Measurements from ENCODE around the gene DHCR7.

Gene DHCR7

GRCh38 chr11:71410363-71410966 is 37.7 kb downstream of the DHCR7 start:
- no peak for TF ChIP-seq CTCF (conservative IDR thresholded peaks at IDR 0.05; ENCODE audit: low read depth)
- no peak for DNase-seq (ENCODE audit: low spot score)
- no peak overlapping the region for H3K27ac ChIP-seq
- CTCF ChIA-PET = interaction anchor here (0.7 kb wide), 1 partner anchor 66 kb away, joined by 3 read pairs; no protein-coding TSS in a partner anchor
- POLR2A ChIA-PET (ENCODE audit: low non-redundant PET) = no interaction called here

GRCh38 chr11:71408826-71409225 is 39.4 kb downstream of the DHCR7 start:
- no peak overlapping the region for H3K27ac ChIP-seq
- POLR2A ChIA-PET (ENCODE audit: low non-redundant PET) = no interaction called here
- TF ChIP-seq CTCF (conservative IDR thresholded peaks at IDR 0.05; ENCODE audit: low read depth) = no peak
- CTCF ChIA-PET = no interaction called here
- no peak for DNase-seq (ENCODE audit: low spot score)

- POLR2A ChIA-PET (ENCODE audit: low non-redundant PET) = no interaction called here
Observed at GRCh38 chr11:71407356-71407755, 40.8 kb downstream of the DHCR7 start.

GRCh38 chr11:71406681-71407080 is 41.5 kb downstream of the DHCR7 start:
- no peak for DNase-seq (ENCODE audit: low spot score)
- CTCF ChIA-PET = no interaction called here
- TF ChIP-seq CTCF (conservative IDR thresholded peaks at IDR 0.05; ENCODE audit: low read depth) = no peak
- POLR2A ChIA-PET (ENCODE audit: low non-redundant PET) = no interaction called here
- H3K27ac ChIP-seq = no peak overlapping the region

More at GRCh38 chr11:71407356-71407755, 40.8 kb downstream of the DHCR7 start:
- TF ChIP-seq CTCF (conservative IDR thresholded peaks at IDR 0.05; ENCODE audit: low read depth) = no peak
- H3K27ac ChIP-seq = no peak overlapping the region
- CTCF ChIA-PET = no interaction called here
- DNase-seq (ENCODE audit: low spot score) = no peak

GRCh38 chr11:71404209-71404608 is 44.0 kb downstream of the DHCR7 start:
- CTCF ChIA-PET = no interaction called here
- no peak for TF ChIP-seq CTCF (conservative IDR thresholded peaks at IDR 0.05; ENCODE audit: low read depth)
- no peak overlapping the region for H3K27ac ChIP-seq
- POLR2A ChIA-PET (ENCODE audit: low non-redundant PET) = no interaction called here
- DNase-seq (ENCODE audit: low spot score) = no peak

GRCh38 chr11:71402878-71403277 is 45.3 kb downstream of the DHCR7 start:
- H3K27ac ChIP-seq = no peak overlapping the region
- ChIA-PET POLR2A (ENCODE audit: low non-redundant PET) (no interaction called here), CTCF (no interaction called here)
- DNase-seq (ENCODE audit: low spot score) = no peak
- no peak for TF ChIP-seq CTCF (conservative IDR thresholded peaks at IDR 0.05; ENCODE audit: low read depth)
